ENCODE results near the gene ZNF846.
"Not testable (repeated sequence)": the region's sequence is repeated elsewhere in the genome, so short reads cannot be mapped to it uniquely, and the experiment has no call there.

- TF ChIP-seq ZNF436 (CRISPR knock-in tag; IDR thresholded peaks at IDR 0.05); TAF1 (IDR thresholded peaks at IDR 0.05; ENCODE audit: control insufficient read depth, extremely low read depth, insufficient read depth, low read length, severe bottlenecking); HDAC6 (IDR thresholded peaks at IDR 0.05; ENCODE audit: low read depth, low read length); CBX3 (IDR thresholded peaks at IDR 0.05; ENCODE audit: borderline replicate concordance in 1 of 2, low read length in 2 of 2); DLX4 (CRISPR knock-in tag; IDR thresholded peaks at IDR 0.05); CAMTA2 (CRISPR knock-in tag; conservative IDR thresholded peaks at IDR 0.05); E2F1 (CRISPR knock-in tag; IDR thresholded peaks at IDR 0.05); KLF6 (CRISPR knock-in tag; IDR thresholded peaks at IDR 0.05; ENCODE audit: borderline replicate concordance); ZBTB1 (CRISPR knock-in tag; IDR thresholded peaks at IDR 0.05; ENCODE audit: borderline replicate concordance, low read depth): not testable (repeated sequence)
These were observed 20.1 kb upstream of the ZNF846 start for GRCh38 chr19:9788604-9789003.

Measured in K562 (cell line).